ENCODE data around the gene KRTAP4-2. TPM values are rescaled to one million over a fixed set of nuclear protein-coding genes. Genes with fewer than 3 reads are reported as not detected.

KRTAP4-2 gene
- not detected in 2 replicates for total RNA-seq

GRCh38 chr17:41177727-41178271 lies at the start of gene KRTAP4-2:
Gene KRTAP4-2, minus strand, starts transcription at chr17:41178221. Its CDS starts 57 bp downstream, at chr17:41178164.

GRCh38 chr17:41226598-41227095 lies 48.6 kb upstream of the KRTAP4-2 start, which contains the start of gene KRTAP9-2:
Gene KRTAP9-2, plus strand, starts transcription at chr17:41226648. Its CDS starts 7 bp downstream, at chr17:41226655.

GRCh38 chr17:41189837-41190318 lies 11.9 kb upstream of the KRTAP4-2 start, which contains the start of gene KRTAP9-1:
Gene KRTAP9-1, plus strand, starts transcription at chr17:41189887. Its CDS starts 0 bp downstream, at chr17:41189887.

GRCh38 chr17:41184480-41184961 lies 6.5 kb upstream of the KRTAP4-2 start, which contains the start of gene KRTAP4-1:
Gene KRTAP4-1, minus strand, starts transcription at chr17:41184911. Its CDS starts 57 bp downstream, at chr17:41184854.

GRCh38 chr17:41168121-41168520 lies 9.9 kb downstream of the KRTAP4-2 start, which contains the start of gene KRTAP4-3:
Gene KRTAP4-3, minus strand, starts transcription at chr17:41168221. Its CDS starts 49 bp downstream, at chr17:41168172.

GRCh38 chr17:41160648-41161047 lies 17.4 kb downstream of the KRTAP4-2 start, which contains the start of gene KRTAP4-4:
Gene KRTAP4-4, minus strand, starts transcription at chr17:41160748. Its CDS starts 57 bp downstream, at chr17:41160691.

GRCh38 chr17:41149652-41149985 lies 28.4 kb downstream of the KRTAP4-2 start, which contains the start of gene KRTAP4-5:
Gene KRTAP4-5, minus strand, starts transcription at chr17:41149825. Its CDS starts 58 bp downstream, at chr17:41149767.

GRCh38 chr17:41140360-41141131 lies 37.5 kb downstream of the KRTAP4-2 start, which contains the start of gene KRTAP4-6:
Gene KRTAP4-6, minus strand, starts transcription at chr17:41140544. Its CDS starts 57 bp downstream, at chr17:41140487.

Other genes with a start within 250 kb of the KRTAP4-2 start
- gene KRT23, start 240.6 kb downstream of the KRTAP4-2 start, total RNA-seq = 0.17 and 0.87 TPM in 2 replicates
- gene KRT39, start 211.3 kb downstream of the KRTAP4-2 start, total RNA-seq = not detected in 2 replicates
- not detected in 2 replicates for gene KRT40, start 193.9 kb downstream of the KRTAP4-2 start, total RNA-seq
- not detected in 2 replicates for gene KRTAP3-3, start 184.1 kb downstream of the KRTAP4-2 start, total RNA-seq
- gene KRTAP3-2, start 178.3 kb downstream of the KRTAP4-2 start, total RNA-seq = not detected in 2 replicates
- not detected in 2 replicates for gene KRTAP3-1, start 169.1 kb downstream of the KRTAP4-2 start, total RNA-seq
- gene KRTAP1-5, start 151.0 kb downstream of the KRTAP4-2 start, total RNA-seq = 2.2 TPM in 1 of 2 replicates, not detected in the other
- not detected in 2 replicates for gene KRTAP1-4, start 148.0 kb downstream of the KRTAP4-2 start, total RNA-seq
- not detected in 2 replicates for gene KRTAP1-3, start 143.3 kb downstream of the KRTAP4-2 start, total RNA-seq
- not detected in 2 replicates for gene KRTAP1-1, start 136.8 kb downstream of the KRTAP4-2 start, total RNA-seq
- gene KRTAP2-1, start 130.9 kb downstream of the KRTAP4-2 start, total RNA-seq = not detected in 2 replicates
- not detected in 2 replicates for gene KRTAP2-2, start 123.0 kb downstream of the KRTAP4-2 start, total RNA-seq
- not detected in 2 replicates for gene KRTAP2-3, start 118.1 kb downstream of the KRTAP4-2 start, total RNA-seq
- gene KRTAP2-4, start 112.3 kb downstream of the KRTAP4-2 start, total RNA-seq = not detected in 2 replicates
- gene KRTAP4-7, start 94.1 kb downstream of the KRTAP4-2 start, total RNA-seq = not detected in 2 replicates
- gene KRTAP4-8, start 80.1 kb downstream of the KRTAP4-2 start, total RNA-seq = not detected in 2 replicates
- not detected in 2 replicates for gene KRTAP4-16, start 76.0 kb downstream of the KRTAP4-2 start, total RNA-seq
- gene KRTAP4-9, start 72.8 kb downstream of the KRTAP4-2 start, total RNA-seq = not detected in 2 replicates
- gene KRTAP4-11, start 59.8 kb downstream of the KRTAP4-2 start, total RNA-seq = not detected in 2 replicates
- gene KRTAP4-12, start 54.0 kb downstream of the KRTAP4-2 start, total RNA-seq = not detected in 2 replicates
- gene KRTAP4-6, start 37.7 kb downstream of the KRTAP4-2 start, total RNA-seq = not detected in 2 replicates
- not detected in 2 replicates for gene KRTAP4-5, start 28.4 kb downstream of the KRTAP4-2 start, total RNA-seq
- gene KRTAP4-4, start 17.5 kb downstream of the KRTAP4-2 start, total RNA-seq = not detected in 2 replicates
- gene KRTAP4-3, start 10.0 kb downstream of the KRTAP4-2 start, total RNA-seq = not detected in 2 replicates
- gene KRTAP4-1, start 6.7 kb upstream of the KRTAP4-2 start, total RNA-seq = not detected in 2 replicates
- gene KRTAP9-1, start 11.7 kb upstream of the KRTAP4-2 start, total RNA-seq = not detected in 2 replicates
- gene KRTAP9-2, start 48.4 kb upstream of the KRTAP4-2 start, total RNA-seq = not detected in 2 replicates
- gene KRTAP9-3, start 54.2 kb upstream of the KRTAP4-2 start, total RNA-seq = not detected in 2 replicates
- gene KRTAP9-8, start 59.8 kb upstream of the KRTAP4-2 start, total RNA-seq = not detected in 2 replicates
- gene KRTAP9-4, start 71.5 kb upstream of the KRTAP4-2 start, total RNA-seq = not detected in 2 replicates
- gene KRTAP9-9, start 77.2 kb upstream of the KRTAP4-2 start, total RNA-seq = not detected in 2 replicates
- not detected in 2 replicates for gene KRTAP9-6, start 87.2 kb upstream of the KRTAP4-2 start, total RNA-seq
- gene KRTAP9-7, start 97.5 kb upstream of the KRTAP4-2 start, total RNA-seq = not detected in 2 replicates
- gene KRTAP29-1, start 124.6 kb upstream of the KRTAP4-2 start, total RNA-seq = not detected in 2 replicates
- gene KRTAP16-1, start 131.1 kb upstream of the KRTAP4-2 start, total RNA-seq = not detected in 2 replicates
- gene KRTAP17-1, start 137.5 kb upstream of the KRTAP4-2 start, total RNA-seq = not detected in 2 replicates
- gene KRT33A, start 172.6 kb upstream of the KRTAP4-2 start, total RNA-seq = not detected in 2 replicates
- not detected in 2 replicates for gene KRT33B, start 191.6 kb upstream of the KRTAP4-2 start, total RNA-seq
- 0.17 TPM in 1 of 2 replicates, not detected in the other for gene KRT34, start 204.1 kb upstream of the KRTAP4-2 start, total RNA-seq
- gene KRT31, start 219.4 kb upstream of the KRTAP4-2 start, total RNA-seq = not detected in 2 replicates
- gene KRT37, start 246.4 kb upstream of the KRTAP4-2 start, total RNA-seq = not detected in 2 replicates